ENCODE results near the gene MGAT4A.

Gene MGAT4A

DNA sequence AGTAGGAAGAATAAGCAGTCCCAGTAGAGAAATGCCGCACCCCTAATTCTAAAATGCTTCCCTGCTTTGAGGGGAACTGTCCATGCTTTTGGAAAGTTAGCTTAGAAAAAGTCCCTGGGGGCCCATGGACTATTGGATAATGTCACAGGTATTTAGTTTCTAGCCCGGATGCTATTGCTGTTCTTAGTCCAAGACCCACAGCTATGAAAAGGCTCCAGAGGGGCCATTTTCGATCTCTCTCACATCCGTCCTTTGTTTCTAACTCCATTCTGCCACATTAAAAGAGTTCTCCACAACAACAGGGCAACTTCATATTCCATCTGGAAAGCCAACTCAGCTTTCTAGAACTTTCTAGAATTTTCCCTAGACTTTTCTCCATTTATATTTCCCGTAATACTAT, 47.2 kb downstream of the MGAT4A start:
- Histone ChIP-seq H3K4me3 (ENCODE audit: severe bottlenecking) (no peak overlapping the region), H3K27me3 (ENCODE audit: insufficient read depth, poor library complexity, severe bottlenecking) (no peaks in the 10 kb centered on the region), H3K27ac (ENCODE audit: poor library complexity, severe bottlenecking) (no peak overlapping the region), H3K36me3 (ENCODE audit: low read depth) (no peaks in the 10 kb centered on the region), H3K9me3 (ENCODE audit: severe bottlenecking) (no peaks in the 10 kb centered on the region), H3K4me1 (ENCODE audit: insufficient read depth, poor library complexity, severe bottlenecking) (no peaks in the 10 kb centered on the region)
- ATAC-seq (ENCODE audit: low read depth): no peak
- TF ChIP-seq CTCF (IDR thresholded peaks at IDR 0.05; ENCODE audit: poor library complexity, severe bottlenecking): no peak
- no peak for DNase-seq (ENCODE audit: low spot score)

- Histone ChIP-seq H3K27me3 (ENCODE audit: insufficient read depth, poor library complexity, severe bottlenecking) (no peaks in the 10 kb centered on the region), H3K36me3 (ENCODE audit: low read depth) (no peaks in the 10 kb centered on the region), H3K9me3 (ENCODE audit: severe bottlenecking) (no peaks in the 10 kb centered on the region), H3K4me3 (ENCODE audit: severe bottlenecking) (no peak overlapping the region), H3K27ac (ENCODE audit: poor library complexity, severe bottlenecking) (no peak overlapping the region), H3K4me1 (ENCODE audit: insufficient read depth, poor library complexity, severe bottlenecking) (no peaks in the 10 kb centered on the region)
- DNase-seq (ENCODE audit: low spot score): no peak
- ATAC-seq (ENCODE audit: low read depth): no peak
- TF ChIP-seq CTCF (IDR thresholded peaks at IDR 0.05; ENCODE audit: poor library complexity, severe bottlenecking): no peak
Observed at GRCh38 chr2:98676742-98677141, 54.2 kb downstream of the MGAT4A start.

- Histone ChIP-seq H3K27me3 (ENCODE audit: insufficient read depth, poor library complexity, severe bottlenecking) (no peaks in the 10 kb centered on the region), H3K4me1 (ENCODE audit: insufficient read depth, poor library complexity, severe bottlenecking) (no peaks in the 10 kb centered on the region), H3K4me3 (ENCODE audit: severe bottlenecking) (no peak overlapping the region), H3K27ac (ENCODE audit: poor library complexity, severe bottlenecking) (no peak overlapping the region), H3K9me3 (ENCODE audit: severe bottlenecking) (no peaks in the 10 kb centered on the region), H3K36me3 (ENCODE audit: low read depth) (no peaks in the 10 kb centered on the region)
- DNase-seq (ENCODE audit: low spot score): no peak
- TF ChIP-seq CTCF (IDR thresholded peaks at IDR 0.05; ENCODE audit: poor library complexity, severe bottlenecking): no peak
- ATAC-seq (ENCODE audit: low read depth): no peak
Observed at GRCh38 chr2:98674233-98674964, 56.5 kb downstream of the MGAT4A start.

GRCh38 chr2:98669675-98670074, 61.3 kb downstream of the MGAT4A start:
- no peak for TF ChIP-seq CTCF (IDR thresholded peaks at IDR 0.05; ENCODE audit: poor library complexity, severe bottlenecking)
- DNase-seq (ENCODE audit: low spot score) (no peak), ATAC-seq (ENCODE audit: low read depth) (no peak)
- Histone ChIP-seq H3K36me3 (ENCODE audit: low read depth) (no peaks in the 10 kb centered on the region), H3K4me3 (ENCODE audit: severe bottlenecking) (no peak overlapping the region), H3K9me3 (ENCODE audit: severe bottlenecking) (no peaks in the 10 kb centered on the region), H3K4me1 (ENCODE audit: insufficient read depth, poor library complexity, severe bottlenecking) (peaks cover 3% of the 10 kb centered on the region), H3K27ac (ENCODE audit: poor library complexity, severe bottlenecking) (no peak overlapping the region), H3K27me3 (ENCODE audit: insufficient read depth, poor library complexity, severe bottlenecking) (no peaks in the 10 kb centered on the region)

DNA sequence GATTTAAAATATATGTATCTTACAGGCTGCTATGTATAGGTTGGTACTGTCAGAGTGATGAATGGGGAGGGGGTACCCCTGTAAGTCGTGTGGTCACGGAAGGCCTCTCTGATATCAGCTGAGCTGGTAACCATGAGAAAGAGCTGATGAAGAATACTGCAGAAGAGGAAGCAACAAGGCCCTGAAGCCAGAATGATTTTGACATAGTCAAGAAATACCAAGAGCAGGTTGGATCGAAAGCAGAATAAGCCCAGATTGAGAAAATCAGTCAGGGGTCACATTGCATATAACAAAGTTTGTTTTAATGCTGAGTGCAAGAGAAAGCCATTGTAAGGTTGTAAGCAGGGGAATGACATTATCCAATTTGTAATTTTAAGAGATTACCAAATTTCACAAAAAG, 65.3 kb downstream of the MGAT4A start:
- no peaks in the 10 kb centered on the region for H3K9me3 ChIP-seq (ENCODE audit: severe bottlenecking)
- no peak overlapping the region for H3K27ac ChIP-seq (ENCODE audit: poor library complexity, severe bottlenecking)
- no peak for TF ChIP-seq CTCF (IDR thresholded peaks at IDR 0.05; ENCODE audit: poor library complexity, severe bottlenecking)
- H3K4me3 ChIP-seq (ENCODE audit: severe bottlenecking): no peak overlapping the region
- no peaks in the 10 kb centered on the region for H3K27me3 ChIP-seq (ENCODE audit: insufficient read depth, poor library complexity, severe bottlenecking)
- no peaks in the 10 kb centered on the region for H3K36me3 ChIP-seq (ENCODE audit: low read depth)
- ATAC-seq (ENCODE audit: low read depth) (no peak), DNase-seq (ENCODE audit: low spot score) (no peak)
- H3K4me1 ChIP-seq (ENCODE audit: insufficient read depth, poor library complexity, severe bottlenecking): peaks cover 5% of the 10 kb centered on the region

Measured in RWPE2 (cell line).